ENCODE measurements around the gene RBMX. TPM values are rescaled to one million over a fixed set of nuclear protein-coding genes. Genes with fewer than 3 reads are reported as not detected.

The RBMX gene
- total RNA-seq, 1 donor from 2014 or later: 133 TPM

GRCh38 chrX:136872091-136872700, 8.3 kb downstream of the RBMX start:
- no peaks in the 10 kb centered on the region for H3K27me3 ChIP-seq (ENCODE audit: insufficient read depth, low read length)
- peaks cover 62% of the 10 kb centered on the region for H3K79me2 ChIP-seq (ENCODE audit: insufficient read depth, low read length)
- H3K9me3 Mint-ChIP-seq (ENCODE audit: unreplicated experiment): no peaks in the 10 kb centered on the region
- no peak overlapping the region for H3K4me3 ChIP-seq (ENCODE audit: insufficient read depth, low read depth, low read length)
- no peak overlapping the region for H3K9ac ChIP-seq (ENCODE audit: low read length)
- H3K4me1 ChIP-seq (ENCODE audit: insufficient read depth, low read length): no peaks in the 10 kb centered on the region
- no peak overlapping the region for H3K27ac ChIP-seq (ENCODE audit: low read depth, low read length)
- no peak overlapping the region for H2AFZ ChIP-seq (ENCODE audit: low read depth, low read length)
- TF ChIP-seq EZH2 (IDR thresholded peaks at IDR 0.05; ENCODE audit: insufficient read depth, low read length) (no peak), CTCF (IDR thresholded peaks at IDR 0.05; ENCODE audit: insufficient read depth, low read depth, low read length) (no peak)
- peaks cover 47% of the 10 kb centered on the region for H3K36me3 ChIP-seq (ENCODE audit: insufficient read depth, low read length)
- no peaks in the 10 kb centered on the region for H3K27me3 Mint-ChIP-seq (ENCODE audit: low read depth, unreplicated experiment)
- H3K4me2 ChIP-seq (ENCODE audit: low read length): no peak overlapping the region
- FAIRE-seq: peak; percentile 92
- peaks cover 6% of the 10 kb centered on the region for H3K36me3 Mint-ChIP-seq (ENCODE audit: low read depth, unreplicated experiment)
- peaks cover 50% of the 10 kb centered on the region for H4K20me1 ChIP-seq (ENCODE audit: insufficient read depth, low read length)
- H3K4me1 Mint-ChIP-seq (ENCODE audit: low read depth, unreplicated experiment): peaks cover 6% of the 10 kb centered on the region
- H3K27ac Mint-ChIP-seq (ENCODE audit: unreplicated experiment): no peak overlapping the region
- H3K4me3 Mint-ChIP-seq (ENCODE audit: unreplicated experiment): no peak overlapping the region
- H3K9me3 ChIP-seq (ENCODE audit: insufficient read depth, low read depth, low read length): no peaks in the 10 kb centered on the region
- DNase-seq (ENCODE audit: low read depth): no peak

GRCh38 chrX:136870064-136870463, 10.5 kb downstream of the RBMX start:
- Histone ChIP-seq H3K4me3 (ENCODE audit: insufficient read depth, low read depth, low read length) (no peak overlapping the region), H3K4me2 (ENCODE audit: low read length) (no peak overlapping the region), H3K27me3 (ENCODE audit: insufficient read depth, low read length) (no peaks in the 10 kb centered on the region), H2AFZ (ENCODE audit: low read depth, low read length) (no peak overlapping the region), H4K20me1 (ENCODE audit: insufficient read depth, low read length) (peaks cover 55% of the 10 kb centered on the region), H3K9me3 (ENCODE audit: insufficient read depth, low read depth, low read length) (no peaks in the 10 kb centered on the region), H3K4me1 (ENCODE audit: insufficient read depth, low read length) (no peaks in the 10 kb centered on the region), H3K27ac (ENCODE audit: low read depth, low read length) (no peak overlapping the region), H3K79me2 (ENCODE audit: insufficient read depth, low read length) (peaks cover 50% of the 10 kb centered on the region), H3K9ac (ENCODE audit: low read length) (no peak overlapping the region), H3K36me3 (ENCODE audit: insufficient read depth, low read length) (peaks cover 51% of the 10 kb centered on the region)
- no peak overlapping the region for H3K27ac Mint-ChIP-seq (ENCODE audit: unreplicated experiment)
- FAIRE-seq (peak; percentile 100), DNase-seq (ENCODE audit: low read depth) (no peak)
- no peak overlapping the region for H3K4me3 Mint-ChIP-seq (ENCODE audit: unreplicated experiment)
- peaks cover 3% of the 10 kb centered on the region for H3K36me3 Mint-ChIP-seq (ENCODE audit: low read depth, unreplicated experiment)
- no peaks in the 10 kb centered on the region for H3K27me3 Mint-ChIP-seq (ENCODE audit: low read depth, unreplicated experiment)
- TF ChIP-seq CTCF (IDR thresholded peaks at IDR 0.05; ENCODE audit: insufficient read depth, low read depth, low read length): no peak
- no peak for TF ChIP-seq EZH2 (IDR thresholded peaks at IDR 0.05; ENCODE audit: insufficient read depth, low read length)
- no peaks in the 10 kb centered on the region for H3K9me3 Mint-ChIP-seq (ENCODE audit: unreplicated experiment)
- peaks cover 4% of the 10 kb centered on the region for H3K4me1 Mint-ChIP-seq (ENCODE audit: low read depth, unreplicated experiment)

- Mint-ChIP-seq H3K9me3 (ENCODE audit: unreplicated experiment) (no peaks in the 10 kb centered on the region), H3K4me1 (ENCODE audit: low read depth, unreplicated experiment) (peaks cover 4% of the 10 kb centered on the region), H3K27me3 (ENCODE audit: low read depth, unreplicated experiment) (no peaks in the 10 kb centered on the region), H3K27ac (ENCODE audit: unreplicated experiment) (no peak overlapping the region), H3K4me3 (ENCODE audit: unreplicated experiment) (no peak overlapping the region), H3K36me3 (ENCODE audit: low read depth, unreplicated experiment) (no peaks in the 10 kb centered on the region)
- Histone ChIP-seq H3K9ac (ENCODE audit: low read length) (no peak overlapping the region), H2AFZ (ENCODE audit: low read depth, low read length) (no peak overlapping the region), H4K20me1 (ENCODE audit: insufficient read depth, low read length) (peaks cover 46% of the 10 kb centered on the region), H3K27ac (ENCODE audit: low read depth, low read length) (no peak overlapping the region), H3K4me1 (ENCODE audit: insufficient read depth, low read length) (no peaks in the 10 kb centered on the region), H3K27me3 (ENCODE audit: insufficient read depth, low read length) (no peaks in the 10 kb centered on the region), H3K36me3 (ENCODE audit: insufficient read depth, low read length) (peaks cover 47% of the 10 kb centered on the region), H3K9me3 (ENCODE audit: insufficient read depth, low read depth, low read length) (no peaks in the 10 kb centered on the region), H3K79me2 (ENCODE audit: insufficient read depth, low read length) (peaks cover 42% of the 10 kb centered on the region), H3K4me3 (ENCODE audit: insufficient read depth, low read depth, low read length) (no peak overlapping the region), H3K4me2 (ENCODE audit: low read length) (no peak overlapping the region)
- TF ChIP-seq EZH2 (IDR thresholded peaks at IDR 0.05; ENCODE audit: insufficient read depth, low read length) (no peak), CTCF (IDR thresholded peaks at IDR 0.05; ENCODE audit: insufficient read depth, low read depth, low read length) (no peak)
- DNase-seq (ENCODE audit: low read depth) (no peak), FAIRE-seq (peak; percentile 5)
These were observed 12.1 kb downstream of the RBMX start for GRCh38 chrX:136868283-136869055.

All from astrocyte (in vitro differentiated cells and primary cell).